Neutrophil (primary cell): Measurements from ENCODE around the gene SNX5.

Experiments used
- H3K27ac ChIP-seq: fragments of 200-600 bp; sonication (generic); 2 replicates; pipeline ENCODE4 v1.5.1; 2016; ENCODE audit warnings: mild to moderate bottlenecking, moderate library complexity
- H3K27me3 ChIP-seq: fragments of 200-600 bp; sonication (generic); 2 replicates; pipeline ENCODE4 v1.6.0; 2016; ENCODE audit warnings: mild to moderate bottlenecking
- H3K36me3 ChIP-seq: fragments of 200-600 bp; sonication (generic); 2 replicates; pipeline ENCODE4 v1.5.1; 2017
- H3K4me1 ChIP-seq, 2 experiments: fragments of 200-600 bp in 1 of 2; sonication (generic) in 1 of 2; 1 replicate in 1 of 2; 2 replicates in 1 of 2; pipeline versions ENCODE4 v1.5.1 to v1.6.1; 2013 to 2016; ENCODE audit warnings: low read depth in 1 of 2, low read length in 1 of 2, mild to moderate bottlenecking in 1 of 2, moderate library complexity in 1 of 2; ENCODE audit not compliant: control insufficient read depth in 1 of 2, insufficient read depth in 1 of 2
- H3K4me3 ChIP-seq, 2 experiments: fragments of 200-600 bp in 1 of 2; sonication (generic) in 1 of 2; 1 replicate in 1 of 2; 2 replicates in 1 of 2; pipeline ENCODE4 v1.5.1; 2013 to 2016; ENCODE audit warnings: low read depth in 1 of 2, low read length in 1 of 2, mild to moderate bottlenecking in 1 of 2, moderate library complexity in 1 of 2
- H3K9me3 ChIP-seq: fragments of 200-600 bp; sonication (generic); 2 replicates; pipeline ENCODE4 v1.5.1; 2016
- CTCF ChIP-seq: fragments of 200-600 bp; sonication (generic); IDR thresholded peaks from 2 replicates; pipeline ENCODE4 v1.5.1; 2016; ENCODE audit warnings: antibody characterized with exemption

The SNX5 gene

GRCh38 chr20:17992224-17992637, 23.6 kb upstream of the SNX5 start:
- no peaks in the 10 kb centered on the region for H3K9me3 ChIP-seq
- TF ChIP-seq CTCF, result no peak
- peaks cover 45% of the 10 kb centered on the region for H3K36me3 ChIP-seq
- no peaks in the 10 kb centered on the region for H3K27me3 ChIP-seq
- H3K4me1 ChIP-seq, result peaks cover 0 to 7% of the 10 kb centered on the region in 2 experiments
- H3K4me3 ChIP-seq, result no peak overlapping the region
- no peak overlapping the region for H3K27ac ChIP-seq

- H3K36me3 ChIP-seq, result peaks cover 45% of the 10 kb centered on the region
- H3K4me3 ChIP-seq, result no peak overlapping the region
- no peak overlapping the region for H3K27ac ChIP-seq
- H3K4me1 ChIP-seq, result peaks cover 9 to 11% of the 10 kb centered on the region in 2 experiments
- no peaks in the 10 kb centered on the region for H3K27me3 ChIP-seq
- H3K9me3 ChIP-seq, result no peaks in the 10 kb centered on the region
- no peak for TF ChIP-seq CTCF
Measured at GRCh38 chr20:17990278-17990972, 21.8 kb upstream of the SNX5 start.

- Histone ChIP-seq H3K4me3 (no peak overlapping the region), H3K27me3 (no peaks in the 10 kb centered on the region), H3K36me3 (peaks cover 45% of the 10 kb centered on the region), H3K27ac (no peak overlapping the region), H3K4me1 (peaks cover 9 to 11% of the 10 kb centered on the region in 2 experiments), H3K9me3 (no peaks in the 10 kb centered on the region)
- no peak for TF ChIP-seq CTCF
Measured at GRCh38 chr20:17987988-17988387, 19.4 kb upstream of the SNX5 start.

- TF ChIP-seq CTCF, result no peak
- Histone ChIP-seq H3K27me3 (no peaks in the 10 kb centered on the region), H3K9me3 (no peaks in the 10 kb centered on the region), H3K27ac (no peak overlapping the region), H3K36me3 (peaks cover 48% of the 10 kb centered on the region), H3K4me1 (peaks cover 9 to 11% of the 10 kb centered on the region in 2 experiments), H3K4me3 (no peak overlapping the region)
Measured at GRCh38 chr20:17985388-17986018, 16.9 kb upstream of the SNX5 start.

- Histone ChIP-seq H3K27me3 (no peaks in the 10 kb centered on the region), H3K4me1 (peaks cover 24 to 25% of the 10 kb centered on the region in 2 experiments), H3K9me3 (no peaks in the 10 kb centered on the region), H3K36me3 (peaks cover 44% of the 10 kb centered on the region), H3K27ac (no peak overlapping the region), H3K4me3 (no peak overlapping the region)
- no peak for TF ChIP-seq CTCF
Measured at GRCh38 chr20:17976305-17976704, 7.7 kb upstream of the SNX5 start.
